Upper lobe of left lung (tissue), 6 donors: ENCODE measurements around the gene PCSK5. TPM values are rescaled to one million over a fixed set of nuclear protein-coding genes. Genes with fewer than 3 reads are reported as not detected.

Source experiments
- ATAC-seq, 2 donors: fragments of 200-7000 bp; cut with Tn5 transposase; one replicate each; pipeline ENCODE4 v1.9.1; 2022; ENCODE audit warnings: mild to moderate bottlenecking in 2 of 2, moderate library complexity in 2 of 2; ENCODE audit not compliant: low FRiP score in 2 of 2
- DNase-seq, 2 donors: peaks; one replicate each; pipeline ENCODE4 v3.0.0-alpha.2; 2019 to 2020
- H3K27ac ChIP-seq, 4 donors: fragments of 200-600 bp; sonication (generic); one replicate each; pipeline ENCODE4 v1.5.1; 2016 to 2019
- H3K27me3 ChIP-seq, 4 donors: fragments of 200-600 bp; sonication (generic); one replicate each; pipeline ENCODE4 v1.5.1; 2017 to 2019
- H3K36me3 ChIP-seq, 4 donors: fragments of 200-600 bp; sonication (generic); one replicate each; pipeline ENCODE4 v1.5.1; 2016 to 2019
- H3K4me1 ChIP-seq, 4 donors: fragments of 200-600 bp; sonication (generic); one replicate each; pipeline ENCODE4 v1.5.1; 2018 to 2019
- H3K4me3 ChIP-seq, 4 donors: fragments of 200-600 bp; sonication (generic); one replicate each; pipeline ENCODE4 v1.5.1; 2017 to 2019; ENCODE audit warnings: mild to moderate bottlenecking in 2 of 4, moderate library complexity in 1 of 4
- H3K9me3 ChIP-seq, 4 donors: fragments of 200-600 bp; sonication (generic); one replicate each; pipeline ENCODE4 v1.5.1; 2018 to 2019
- CTCF ChIP-seq, 6 experiments: fragments of 450-650 bp in 4 of 6; fragments of 200-600 bp in 2 of 6; sonication (generic) in 2 of 6; IDR thresholded peaks; one replicate each; pipeline ENCODE4 v1.5.1; 2016 to 2019; ENCODE audit warnings: antibody characterized with exemption in 6 of 6
- EP300 ChIP-seq, 4 donors: sonication (generic); formaldehyde crosslinking; IDR thresholded peaks; one replicate each; pipeline ENCODE4 v1.5.1; 2017; ENCODE audit warnings: antibody characterized with exemption in 4 of 4, control low read depth in 2 of 4
- POLR2A ChIP-seq, 4 donors: fragments of 450-650 bp; IDR thresholded peaks; one replicate each; pipeline ENCODE4 v1.5.1; 2016 to 2017; ENCODE audit warnings: antibody characterized with exemption in 4 of 4, mild to moderate bottlenecking in 2 of 4
- POLR2AphosphoS5 ChIP-seq, 2 donors: sonication (generic); formaldehyde crosslinking; IDR thresholded peaks; one replicate each; pipeline ENCODE4 v1.5.1; 2017; ENCODE audit warnings: antibody characterized with exemption in 2 of 2
- WGBS, 2 donors: methylation state at CpG; one replicate each; pipeline ENCODE4 v1.1.5; 2017 to 2018; 5-methylcytosine and 5-hydroxymethylcytosine counted together
- total RNA-seq, 6 donors: library from RNA; depleted of rRNA in 4 of 6; stranded (reverse); fragments of >200 nt in 4 of 6; gene quantifications; one replicate each; pipeline versions ENCODE4 v1.1.0 to v1.2.1, GENCODE V29; 2016 to 2021
- donor health status: DM: no; HTN: no; CAD: no; lungs with moderate emphysema.
- donor health status: DM: no; HTN: yes; CAD: no; lungs with severe emphysema.

Gene PCSK5
- total RNA-seq, 6 donors from 2014 or later: 12.8 to 29.2 (median 18.3) TPM

GRCh38 chr9:75993434-75993833 is 103.0 kb downstream of the PCSK5 start:
- no peaks in the 10 kb centered on the region for H3K27me3 ChIP-seq
- TF ChIP-seq CTCF (IDR thresholded peaks at IDR 0.05): no peak
- no peak for TF ChIP-seq POLR2AphosphoS5 (IDR thresholded peaks at IDR 0.05)
- no peak for TF ChIP-seq POLR2A (IDR thresholded peaks at IDR 0.05)
- TF ChIP-seq EP300 (IDR thresholded peaks at IDR 0.05): no peak
- 89 to 95% methylated on average over 3 of the region's 3 CpGs for WGBS, 2 donors
- no peaks in the 10 kb centered on the region for H3K36me3 ChIP-seq
- no peak for ATAC-seq
- no peaks in the 10 kb centered on the region for H3K9me3 ChIP-seq
- peaks cover 0 to 4% (median 0%) of the 10 kb centered on the region in 4 donors for H3K4me1 ChIP-seq
- H3K4me3 ChIP-seq: no peak overlapping the region
- DNase-seq: no peak
- no peak overlapping the region for H3K27ac ChIP-seq

GRCh38 chr9:75995066-75995465 is 104.6 kb downstream of the PCSK5 start:
- ATAC-seq: no peak
- Histone ChIP-seq H3K27ac (no peak overlapping the region), H3K27me3 (no peaks in the 10 kb centered on the region), H3K36me3 (no peaks in the 10 kb centered on the region), H3K4me1 (peaks cover 0 to 4% (median 0%) of the 10 kb centered on the region in 4 donors), H3K9me3 (no peaks in the 10 kb centered on the region), H3K4me3 (no peak overlapping the region)
- no peak for DNase-seq
- TF ChIP-seq POLR2AphosphoS5 (IDR thresholded peaks at IDR 0.05) (no peak), EP300 (IDR thresholded peaks at IDR 0.05) (no peak), POLR2A (IDR thresholded peaks at IDR 0.05) (no peak), CTCF (IDR thresholded peaks at IDR 0.05) (no peak)

- H3K9me3 ChIP-seq: no peaks in the 10 kb centered on the region
- DNase-seq (no peak), ATAC-seq (no peak)
- H3K36me3 ChIP-seq: no peaks in the 10 kb centered on the region
- H3K4me1 ChIP-seq: peaks cover 0 to 4% (median 0%) of the 10 kb centered on the region in 4 donors
- H3K4me3 ChIP-seq: no peak overlapping the region
- TF ChIP-seq EP300 (IDR thresholded peaks at IDR 0.05) (no peak), POLR2AphosphoS5 (IDR thresholded peaks at IDR 0.05) (no peak), POLR2A (IDR thresholded peaks at IDR 0.05) (no peak), CTCF (IDR thresholded peaks at IDR 0.05) (no peak)
- H3K27ac ChIP-seq: no peak overlapping the region
- H3K27me3 ChIP-seq: no peaks in the 10 kb centered on the region
Observed at GRCh38 chr9:75996726-75997125, 106.3 kb downstream of the PCSK5 start.

GRCh38 chr9:75997206-75997605 is 106.7 kb downstream of the PCSK5 start:
- H3K9me3 ChIP-seq: no peaks in the 10 kb centered on the region
- no peak overlapping the region for H3K4me3 ChIP-seq
- H3K27me3 ChIP-seq: no peaks in the 10 kb centered on the region
- peak in 1 of 2 donors; percentile 41 for ATAC-seq
- no peak overlapping the region for H3K27ac ChIP-seq
- TF ChIP-seq POLR2AphosphoS5 (IDR thresholded peaks at IDR 0.05) (no peak), CTCF (IDR thresholded peaks at IDR 0.05) (no peak), EP300 (IDR thresholded peaks at IDR 0.05) (no peak), POLR2A (IDR thresholded peaks at IDR 0.05) (no peak)
- H3K4me1 ChIP-seq: peaks cover 0 to 4% (median 0%) of the 10 kb centered on the region in 4 donors
- DNase-seq: no peak
- 79 to 93% methylated on average over 1 of the region's 1 CpG for WGBS, 2 donors
- no peaks in the 10 kb centered on the region for H3K36me3 ChIP-seq

- no peaks in the 10 kb centered on the region for H3K9me3 ChIP-seq
- no peaks in the 10 kb centered on the region for H3K36me3 ChIP-seq
- TF ChIP-seq POLR2A (IDR thresholded peaks at IDR 0.05): no peak
- TF ChIP-seq CTCF (IDR thresholded peaks at IDR 0.05): no peak
- no peak for TF ChIP-seq POLR2AphosphoS5 (IDR thresholded peaks at IDR 0.05)
- no peak for TF ChIP-seq EP300 (IDR thresholded peaks at IDR 0.05)
- no peak overlapping the region for H3K27ac ChIP-seq
- no peaks in the 10 kb centered on the region for H3K27me3 ChIP-seq
- H3K4me3 ChIP-seq: no peak overlapping the region
- 79 to 84% methylated on average over 4 of the region's 4 CpGs for WGBS, 2 donors
- ATAC-seq (no peak), DNase-seq (no peak)
- H3K4me1 ChIP-seq: peaks cover 0 to 4% (median 0%) of the 10 kb centered on the region in 4 donors
Observed at GRCh38 chr9:75998096-75998780, 107.8 kb downstream of the PCSK5 start.
